Caco-2 (cell line): ENCODE results near the gene ANKRD52. TPM values are rescaled to one million over a fixed set of nuclear protein-coding genes. Genes with fewer than 3 reads are reported as not detected.
"Not testable (repeated sequence)": the region's sequence is repeated elsewhere in the genome, so short reads cannot be mapped to it uniquely, and the experiment has no call there.

Source experiments
- BruUV-seq: library from RNA; stranded (reverse); fragments of 400-500 nt; replicated peaks from 2 replicates; lab custom pipeline; 2021; lab: Mats Ljungman, UMichigan
- CTCF ChIA-PET: fragments of 300-600 bp; sonication (Branson Sonifier 250); formaldehyde crosslinking; loops from one replicate; lab custom pipeline; 2022; ENCODE audit warnings: antibody characterized with exemption; lab: Charles Lee
- POLR2A ChIA-PET: fragments of 300-600 bp; sonication (Branson Sonifier 250); formaldehyde crosslinking; loops from one replicate; lab custom pipeline; 2022; ENCODE audit warnings: antibody characterized with exemption; lab: Charles Lee
- DNase-seq, 2 experiments: peaks; one replicate each; pipeline versions ENCODE4 v3.0.0 to v3.0.0-alpha.2; 2020 to 2022
- H3K27me3 ChIP-seq: replicated peaks from 2 replicates; pipeline ENCODE4 v1.6.0; 2011; ENCODE audit warnings: low read length; ENCODE audit not compliant: control insufficient read depth, insufficient read depth
- H3K36me3 ChIP-seq: 2 replicates; pipeline ENCODE4 v1.5.1; 2011; ENCODE audit warnings: low read length; ENCODE audit not compliant: control insufficient read depth, insufficient read depth
- H3K4me1 ChIP-seq: fragments of 250-450 bp; sonication (Bioruptor Pico); 2 replicates; pipeline ENCODE4 v1.5.1; 2020; ENCODE audit warnings: mild to moderate bottlenecking
- H3K4me3 ChIP-seq: 2 replicates; pipeline ENCODE4 v1.5.1; 2011; ENCODE audit warnings: low read depth, mild to moderate bottlenecking, control low read depth, low read length
- H3K9me3 ChIP-seq: fragments of 250-450 bp; sonication (Bioruptor Pico); 2 replicates; pipeline ENCODE4 v1.5.1; 2020; ENCODE audit warnings: mild to moderate bottlenecking, moderate library complexity
- H3K27ac Mint-ChIP-seq: one replicate; pipeline ENCODE4 v1.8.0; 2022; ENCODE audit warnings: mixed read lengths; ENCODE audit not compliant: unreplicated experiment
- H3K27me3 Mint-ChIP-seq: one replicate; pipeline ENCODE4 v1.8.0; 2022; ENCODE audit warnings: mixed read lengths; ENCODE audit not compliant: insufficient read depth, unreplicated experiment
- H3K36me3 Mint-ChIP-seq: one replicate; pipeline ENCODE4 v1.8.0; 2022; ENCODE audit warnings: mild to moderate bottlenecking, mixed read lengths; ENCODE audit not compliant: insufficient read depth, unreplicated experiment
- H3K4me1 Mint-ChIP-seq: one replicate; pipeline ENCODE4 v1.8.0; 2022; ENCODE audit warnings: low read depth, mixed read lengths; ENCODE audit not compliant: unreplicated experiment
- H3K4me3 Mint-ChIP-seq: one replicate; pipeline ENCODE4 v1.8.0; 2022; ENCODE audit warnings: mild to moderate bottlenecking, moderate library complexity, mixed read lengths; ENCODE audit not compliant: unreplicated experiment
- H3K9me3 Mint-ChIP-seq: one replicate; pipeline ENCODE4 v1.8.0; 2022; ENCODE audit warnings: mixed read lengths; ENCODE audit not compliant: unreplicated experiment
- intact Hi-C: fragments of 100-400 bp; cut with micrococcal nuclease; formaldehyde crosslinking; loops from one replicate; pipeline ENCODE4 v1.10.0; 2022; ENCODE audit not compliant: unreplicated experiment
- total RNA-seq: library from RNA; stranded (reverse); gene quantifications from 2 replicates; pipeline ENCODE4 v1.2.3, GENCODE V29; 2022
- TF ChIP-seq, protein P1 (sequence below), 2 experiments: fragments of 200-600 bp in 1 of 2; IDR thresholded peaks; 1 replicate in 1 of 2; 2 replicates in 1 of 2; pipeline versions ENCODE4 v1.5.1 to v1.8.0; 2011 to 2022; ENCODE audit warnings: antibody characterized with exemption in 1 of 2, control low read depth in 1 of 2, inconsistent platforms in 1 of 2, low read depth in 1 of 2, low read length in 1 of 2, mild to moderate bottlenecking in 1 of 2, moderate library complexity in 1 of 2; ENCODE audit not compliant: insufficient read depth in 1 of 2, severe bottlenecking in 1 of 2, unreplicated experiment in 1 of 2

Gene ANKRD52
- total RNA-seq, 1 experiment from 2014 or later = 34.6 TPM

DNA sequence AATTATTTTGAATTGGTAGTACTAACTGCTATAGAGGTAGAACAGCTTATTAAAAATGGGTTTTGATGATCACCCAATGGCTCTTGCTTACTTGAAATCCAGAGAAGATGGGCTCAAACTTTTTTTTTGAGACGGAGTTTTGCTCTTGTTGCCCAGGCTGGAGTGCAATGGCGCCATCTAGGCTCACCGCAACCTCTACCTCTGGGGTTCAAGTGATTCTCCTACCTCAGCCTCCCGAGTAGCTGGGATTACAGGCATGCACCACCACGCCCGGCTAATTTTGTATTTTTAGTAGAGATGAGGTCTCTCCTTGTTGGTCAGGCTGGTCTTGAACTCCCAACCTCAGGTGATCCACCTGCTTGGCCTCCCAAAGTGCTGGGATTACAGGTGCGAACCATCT, 4.8 kb upstream of the ANKRD52 start:
- H3K9me3 ChIP-seq, DNase-seq, intact Hi-C loops, H3K4me3 Mint-ChIP-seq, H3K27ac Mint-ChIP-seq, H3K36me3 Mint-ChIP-seq, H3K4me3 ChIP-seq, BruUV-seq, H3K27me3 Mint-ChIP-seq, POLR2A ChIA-PET, H3K27me3 ChIP-seq, H3K9me3 Mint-ChIP-seq, H3K36me3 ChIP-seq: not testable (repeated sequence)
- H3K4me1 ChIP-seq = peaks cover 31% of the 10 kb centered on the region
- CTCF ChIA-PET = interaction anchor here (0.7 kb wide), 1 partner anchor 32 kb away, joined by 3 read pairs; no protein-coding TSS in a partner anchor
- peaks cover 33% of the 10 kb centered on the region for H3K4me1 Mint-ChIP-seq

DNA sequence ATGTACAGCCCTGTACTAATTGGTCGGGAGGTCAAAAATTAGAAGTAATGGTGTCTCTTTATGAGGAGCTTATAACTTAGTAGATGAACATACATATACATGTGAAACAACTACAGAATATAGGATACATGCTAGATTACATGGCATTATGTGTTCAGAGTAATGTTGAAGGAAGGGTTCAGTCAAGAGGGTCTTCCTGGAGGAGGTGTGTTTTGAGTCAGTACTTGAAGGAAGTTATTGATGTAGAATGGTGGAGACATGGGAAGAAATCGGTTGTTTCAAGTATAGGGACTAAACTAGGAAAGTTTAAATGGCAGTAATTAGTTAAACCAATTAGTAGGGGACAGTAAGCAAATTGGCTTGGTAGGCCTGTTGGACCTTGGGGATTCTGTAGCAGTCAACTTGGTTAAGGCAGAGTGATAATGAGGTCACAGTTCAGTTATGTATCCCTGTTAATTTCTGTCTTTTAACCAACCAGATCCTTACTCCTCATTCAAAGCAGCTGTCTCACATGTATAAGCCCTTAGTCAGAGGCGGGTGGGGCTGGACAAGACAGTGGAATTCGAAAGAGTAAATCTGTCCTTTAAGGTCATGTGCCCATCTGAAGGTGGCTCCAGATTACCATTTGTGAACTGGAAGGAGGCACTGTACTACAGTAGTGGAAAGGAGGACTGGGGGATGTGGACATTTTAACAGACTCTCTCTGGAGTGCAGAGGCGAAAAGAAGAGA, 3.5 kb upstream of the ANKRD52 start:
- Mint-ChIP-seq H3K27ac (peak overlapping the region; percentile 93), H3K27me3 (no peaks in the 10 kb centered on the region), H3K36me3 (peaks cover 14% of the 10 kb centered on the region), H3K4me3 (peak overlapping the region; percentile 29), H3K9me3 (peaks cover 10% of the 10 kb centered on the region), H3K4me1 (peaks cover 30% of the 10 kb centered on the region)
- Histone ChIP-seq H3K4me1 (peaks cover 38% of the 10 kb centered on the region), H3K4me3 (no peak overlapping the region), H3K27me3 (no peaks in the 10 kb centered on the region), H3K36me3 (no peaks in the 10 kb centered on the region), H3K9me3 (no peaks in the 10 kb centered on the region)
- TF ChIP-seq, protein P1, sequence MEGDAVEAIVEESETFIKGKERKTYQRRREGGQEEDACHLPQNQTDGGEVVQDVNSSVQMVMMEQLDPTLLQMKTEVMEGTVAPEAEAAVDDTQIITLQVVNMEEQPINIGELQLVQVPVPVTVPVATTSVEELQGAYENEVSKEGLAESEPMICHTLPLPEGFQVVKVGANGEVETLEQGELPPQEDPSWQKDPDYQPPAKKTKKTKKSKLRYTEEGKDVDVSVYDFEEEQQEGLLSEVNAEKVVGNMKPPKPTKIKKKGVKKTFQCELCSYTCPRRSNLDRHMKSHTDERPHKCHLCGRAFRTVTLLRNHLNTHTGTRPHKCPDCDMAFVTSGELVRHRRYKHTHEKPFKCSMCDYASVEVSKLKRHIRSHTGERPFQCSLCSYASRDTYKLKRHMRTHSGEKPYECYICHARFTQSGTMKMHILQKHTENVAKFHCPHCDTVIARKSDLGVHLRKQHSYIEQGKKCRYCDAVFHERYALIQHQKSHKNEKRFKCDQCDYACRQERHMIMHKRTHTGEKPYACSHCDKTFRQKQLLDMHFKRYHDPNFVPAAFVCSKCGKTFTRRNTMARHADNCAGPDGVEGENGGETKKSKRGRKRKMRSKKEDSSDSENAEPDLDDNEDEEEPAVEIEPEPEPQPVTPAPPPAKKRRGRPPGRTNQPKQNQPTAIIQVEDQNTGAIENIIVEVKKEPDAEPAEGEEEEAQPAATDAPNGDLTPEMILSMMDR (IDR thresholded peaks at IDR 0.05; ENCODE audit: insufficient read depth in 1 of 2, low read depth in 1 of 2, low read length in 1 of 2, severe bottlenecking in 1 of 2, unreplicated experiment in 1 of 2) = no peak
- DNase-seq = peak; percentile 71 to 82
- ChIA-PET CTCF (no interaction called here), POLR2A (no interaction called here)
- intact Hi-C loops = no loop called here
- no TSS peak for BruUV-seq

DNA sequence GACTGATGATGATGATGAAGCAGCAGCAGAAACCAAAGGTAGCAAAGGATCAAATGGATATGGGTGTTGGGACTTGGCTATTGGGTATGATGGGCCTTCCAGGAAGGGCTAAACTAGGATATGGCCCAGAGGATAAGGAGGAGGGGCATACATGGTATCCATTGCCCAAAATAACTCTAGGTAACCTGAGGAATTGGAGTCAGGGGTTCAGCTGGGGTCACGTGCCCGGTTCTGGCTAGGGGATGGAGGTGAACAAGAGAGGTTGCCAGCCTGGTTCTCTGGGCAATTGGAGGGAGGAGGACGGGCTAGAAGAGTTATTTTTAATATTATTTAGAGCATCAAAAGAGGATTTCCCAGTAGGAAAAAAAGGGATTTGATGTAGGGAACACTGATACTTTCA, 2.7 kb upstream of the ANKRD52 start:
- Mint-ChIP-seq H3K36me3 (peaks cover 21% of the 10 kb centered on the region), H3K9me3 (peaks cover 10% of the 10 kb centered on the region), H3K27ac (peak overlapping the region; percentile 93), H3K4me3 (no peak overlapping the region), H3K4me1 (peaks cover 30% of the 10 kb centered on the region), H3K27me3 (no peaks in the 10 kb centered on the region)
- POLR2A ChIA-PET = no interaction called here
- H3K4me1 ChIP-seq = peaks cover 42% of the 10 kb centered on the region
- CTCF ChIA-PET = no interaction called here
- TF ChIP-seq, protein P1 (IDR thresholded peaks at IDR 0.05; ENCODE audit: insufficient read depth in 1 of 2, low read depth in 1 of 2, low read length in 1 of 2, severe bottlenecking in 1 of 2, unreplicated experiment in 1 of 2) = no peak
- DNase-seq = no peak
- H3K36me3 ChIP-seq = no peaks in the 10 kb centered on the region
- no TSS peak for BruUV-seq
- H3K4me3 ChIP-seq = no peak overlapping the region
- intact Hi-C loops = no loop called here
- H3K27me3 ChIP-seq = no peaks in the 10 kb centered on the region
- no peaks in the 10 kb centered on the region for H3K9me3 ChIP-seq
